Activated CD8-positive, alpha-beta T cell treated with anti-CD3 and anti-CD28 coated beads for 36 hours (primary cell): Measurements from ENCODE around the gene DOCK4. TPM values are rescaled to one million over a fixed set of nuclear protein-coding genes. Genes with fewer than 3 reads are reported as not detected.

ENCODE experiments used
- ATAC-seq: fragments of 200-7000 bp; cut with Tn5 transposase; one replicate; pipeline ENCODE4 v1.10.0; 2021; ENCODE audit warnings: mild to moderate bottlenecking, moderate library complexity
- CTCF ChIA-PET: fragments of 350-600 bp; sonication (Branson Sonifier 250); formaldehyde crosslinking; loops from one replicate; lab custom pipeline; 2021; ENCODE audit warnings: antibody characterized with exemption; lab: Charles Lee
- POLR2A ChIA-PET: fragments of 350-600 bp; sonication (Branson Sonifier 250); formaldehyde crosslinking; loops from one replicate; lab custom pipeline; 2021; ENCODE audit warnings: antibody characterized with exemption; lab: Charles Lee
- DNase-seq: peaks from one replicate; pipeline ENCODE4 v3.0.0-alpha.2; 2020
- H3K27ac Mint-ChIP-seq: one replicate; pipeline ENCODE4 v1.8.0; 2021; ENCODE audit warnings: mild to moderate bottlenecking, mixed read lengths
- H3K27me3 Mint-ChIP-seq: one replicate; pipeline ENCODE4 v1.8.0; 2021; ENCODE audit warnings: mixed read lengths
- H3K36me3 Mint-ChIP-seq: one replicate; pipeline ENCODE4 v1.8.0; 2021; ENCODE audit warnings: low read depth, mixed read lengths
- H3K4me1 Mint-ChIP-seq: one replicate; pipeline ENCODE4 v1.8.0; 2021; ENCODE audit warnings: low read depth, mixed read lengths
- H3K4me3 Mint-ChIP-seq: one replicate; pipeline ENCODE4 v1.8.0; 2021; ENCODE audit warnings: mild to moderate bottlenecking, moderate library complexity, mixed read lengths
- H3K9me3 Mint-ChIP-seq: one replicate; pipeline ENCODE4 v1.8.0; 2021; ENCODE audit warnings: mixed read lengths
- intact Hi-C: fragments of 100-400 bp; cut with micrococcal nuclease; formaldehyde crosslinking; loops from one replicate; pipeline ENCODE4 v1.10.0; 2022
- total RNA-seq, 2 experiments: library from RNA; stranded (reverse); gene quantifications; one replicate each; pipeline ENCODE4 v1.2.3, GENCODE V29; 2021
- TF ChIP-seq, protein P1 (sequence below): fragments of 200-600 bp; IDR thresholded peaks from one replicate; pipeline ENCODE4 v1.8.0; 2022; ENCODE audit warnings: antibody characterized with exemption, mild to moderate bottlenecking

Gene DOCK4
- total RNA-seq, 2 experiments from 2014 or later: 0.31 to 0.32 TPM

DNA sequence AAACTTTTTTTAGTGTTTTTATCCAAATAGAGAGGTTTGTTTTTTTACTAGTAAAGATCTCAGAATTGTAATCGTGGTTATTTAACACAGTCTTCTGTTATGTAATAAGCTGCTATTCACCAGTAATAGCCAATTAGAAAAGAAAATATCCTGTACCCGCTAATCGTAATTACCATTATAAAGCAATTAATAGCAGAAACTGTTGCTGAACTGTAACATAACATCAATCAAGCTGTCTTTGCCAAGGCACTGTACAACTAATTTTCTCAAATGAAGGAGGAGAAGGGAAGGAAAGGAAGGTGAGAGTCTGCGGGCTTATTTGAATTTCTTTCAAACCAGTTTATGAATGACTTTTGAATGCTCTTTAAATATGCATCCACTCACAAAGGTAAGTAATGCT is 9.6 kb upstream of the DOCK4 start:
- Mint-ChIP-seq H3K9me3 (no peaks in the 10 kb centered on the region), H3K4me3 (no peak overlapping the region), H3K36me3 (peaks cover 17% of the 10 kb centered on the region), H3K27me3 (no peaks in the 10 kb centered on the region), H3K27ac (no peak overlapping the region), H3K4me1 (peaks cover 44% of the 10 kb centered on the region)
- TF ChIP-seq, protein P1, sequence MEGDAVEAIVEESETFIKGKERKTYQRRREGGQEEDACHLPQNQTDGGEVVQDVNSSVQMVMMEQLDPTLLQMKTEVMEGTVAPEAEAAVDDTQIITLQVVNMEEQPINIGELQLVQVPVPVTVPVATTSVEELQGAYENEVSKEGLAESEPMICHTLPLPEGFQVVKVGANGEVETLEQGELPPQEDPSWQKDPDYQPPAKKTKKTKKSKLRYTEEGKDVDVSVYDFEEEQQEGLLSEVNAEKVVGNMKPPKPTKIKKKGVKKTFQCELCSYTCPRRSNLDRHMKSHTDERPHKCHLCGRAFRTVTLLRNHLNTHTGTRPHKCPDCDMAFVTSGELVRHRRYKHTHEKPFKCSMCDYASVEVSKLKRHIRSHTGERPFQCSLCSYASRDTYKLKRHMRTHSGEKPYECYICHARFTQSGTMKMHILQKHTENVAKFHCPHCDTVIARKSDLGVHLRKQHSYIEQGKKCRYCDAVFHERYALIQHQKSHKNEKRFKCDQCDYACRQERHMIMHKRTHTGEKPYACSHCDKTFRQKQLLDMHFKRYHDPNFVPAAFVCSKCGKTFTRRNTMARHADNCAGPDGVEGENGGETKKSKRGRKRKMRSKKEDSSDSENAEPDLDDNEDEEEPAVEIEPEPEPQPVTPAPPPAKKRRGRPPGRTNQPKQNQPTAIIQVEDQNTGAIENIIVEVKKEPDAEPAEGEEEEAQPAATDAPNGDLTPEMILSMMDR: no peak
- intact Hi-C loops: no loop called here
- ChIA-PET POLR2A (interaction anchor here (1.5 kb wide), 1 partner anchor 9 kb away, joined by 4 read pairs; the partner anchor contains the start of gene ZNF277), CTCF (no interaction called here)
- no peak for ATAC-seq
- DNase-seq: no peak

DNA sequence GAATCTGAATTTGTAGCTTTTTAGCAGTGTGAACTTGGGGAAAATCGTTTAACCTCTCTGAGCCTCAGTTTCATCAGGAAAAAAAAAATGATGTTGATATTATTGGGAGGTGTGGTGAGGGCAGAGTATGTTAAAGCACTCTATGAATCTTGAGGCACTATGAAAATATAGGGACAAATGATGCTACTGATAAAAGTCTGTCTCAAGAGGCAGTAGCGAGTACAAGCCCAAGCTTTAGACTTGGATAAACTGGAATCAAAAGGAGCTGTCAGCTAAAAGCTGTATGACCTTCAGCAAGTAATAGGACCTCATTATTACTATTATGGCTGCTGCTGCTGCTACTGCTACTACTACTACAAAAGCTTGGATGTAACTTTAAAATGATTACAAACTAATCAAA is 8.7 kb upstream of the DOCK4 start:
- ChIA-PET CTCF (interaction anchor here (1.1 kb wide), 1 partner anchor 335 kb away, joined by 3 read pairs; no protein-coding TSS in a partner anchor), POLR2A (interaction anchor here (1.5 kb wide), 1 partner anchor 8 kb away, joined by 4 read pairs; the partner anchor contains the start of gene ZNF277)
- no peaks in the 10 kb centered on the region for H3K27me3 Mint-ChIP-seq
- no peaks in the 10 kb centered on the region for H3K9me3 Mint-ChIP-seq
- H3K27ac Mint-ChIP-seq: no peak overlapping the region
- H3K4me3 Mint-ChIP-seq: no peak overlapping the region
- no peak for ATAC-seq
- TF ChIP-seq, protein P1: no peak
- intact Hi-C loops: no loop called here
- H3K4me1 Mint-ChIP-seq: peaks cover 44% of the 10 kb centered on the region
- no peak for DNase-seq
- H3K36me3 Mint-ChIP-seq: peaks cover 11% of the 10 kb centered on the region

DNA sequence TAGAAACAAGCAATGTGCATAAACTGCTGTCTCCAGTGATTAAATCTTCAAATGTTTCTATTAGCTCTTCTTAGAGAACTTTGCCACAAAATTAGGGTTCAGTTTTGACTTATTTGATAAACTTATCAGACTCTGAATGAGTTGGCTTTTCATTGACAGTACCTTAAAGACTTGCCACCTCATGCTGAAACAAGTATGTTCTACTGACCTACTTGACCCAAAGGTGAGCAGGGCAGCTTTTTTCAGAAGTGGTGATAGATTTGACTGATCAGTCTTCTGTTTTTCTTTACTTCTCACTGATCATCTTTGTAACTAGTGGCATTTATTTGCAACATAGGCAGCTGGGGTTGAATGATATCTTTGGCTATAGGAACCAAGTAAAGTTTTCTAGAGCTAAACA is 8.1 kb upstream of the DOCK4 start:
- POLR2A ChIA-PET: no interaction called here
- H3K4me1 Mint-ChIP-seq: peaks cover 44% of the 10 kb centered on the region
- intact Hi-C loops: no loop called here
- H3K27me3 Mint-ChIP-seq: no peaks in the 10 kb centered on the region
- no peak overlapping the region for H3K27ac Mint-ChIP-seq
- no peak for ATAC-seq
- TF ChIP-seq, protein P1: no peak
- no peaks in the 10 kb centered on the region for H3K9me3 Mint-ChIP-seq
- H3K4me3 Mint-ChIP-seq: no peak overlapping the region
- H3K36me3 Mint-ChIP-seq: peaks cover 11% of the 10 kb centered on the region
- CTCF ChIA-PET: interaction anchor here (1.1 kb wide), 1 partner anchor 336 kb away, joined by 3 read pairs; no protein-coding TSS in a partner anchor
- DNase-seq: no peak

DNA sequence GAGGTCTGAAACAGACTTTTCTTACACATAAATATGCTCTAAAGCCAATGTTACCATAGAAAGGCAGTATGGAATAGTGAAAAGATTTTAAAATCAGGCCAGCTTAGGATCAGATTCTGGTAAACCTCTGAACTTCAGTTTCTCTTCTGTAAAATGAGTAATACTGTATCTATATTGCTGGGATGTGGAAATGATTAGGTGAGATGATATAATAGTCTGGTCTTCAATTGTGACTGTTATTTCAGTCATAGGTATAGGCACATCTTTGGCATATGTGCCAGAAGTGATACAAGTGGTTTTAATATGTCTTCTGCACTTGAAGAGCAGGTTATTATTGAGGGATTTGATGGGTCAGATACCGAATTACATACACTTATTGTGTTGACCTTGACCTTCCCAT is 7.5 kb upstream of the DOCK4 start:
- POLR2A ChIA-PET: no interaction called here
- CTCF ChIA-PET: interaction anchor here (0.8 to 1.1 kb wide), 2 partner anchors 336 to 467 kb away, joined by 3 read pairs; no protein-coding TSS in a partner anchor
- no peaks in the 10 kb centered on the region for H3K27me3 Mint-ChIP-seq
- H3K27ac Mint-ChIP-seq: no peak overlapping the region
- ATAC-seq: no peak
- TF ChIP-seq, protein P1: no peak
- H3K4me1 Mint-ChIP-seq: peaks cover 47% of the 10 kb centered on the region
- H3K36me3 Mint-ChIP-seq: peaks cover 11% of the 10 kb centered on the region
- intact Hi-C loops: no loop called here
- no peaks in the 10 kb centered on the region for H3K9me3 Mint-ChIP-seq
- H3K4me3 Mint-ChIP-seq: no peak overlapping the region
- no peak for DNase-seq

DNA sequence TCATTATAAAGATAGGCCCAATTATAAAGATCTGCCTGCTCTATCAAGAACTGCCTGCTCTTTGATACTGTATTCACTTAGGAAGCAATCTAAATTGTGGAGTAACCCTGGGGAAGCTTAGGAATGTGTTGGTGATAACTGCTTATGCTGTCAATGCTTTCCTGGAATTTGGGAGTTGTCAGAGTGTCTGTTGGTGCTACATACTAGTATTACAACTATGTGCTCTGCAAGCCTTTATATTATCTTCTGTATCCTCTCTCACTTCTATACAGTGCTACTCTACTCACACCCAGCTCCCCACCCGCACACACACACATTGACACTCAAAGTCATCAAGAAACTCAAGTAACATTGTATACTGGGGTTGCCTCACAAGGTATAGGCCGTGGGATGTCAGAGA is 6.4 kb upstream of the DOCK4 start:
- no peaks in the 10 kb centered on the region for H3K27me3 Mint-ChIP-seq
- TF ChIP-seq, protein P1: no peak
- peaks cover 7% of the 10 kb centered on the region for H3K36me3 Mint-ChIP-seq
- no peak for ATAC-seq
- intact Hi-C loops: no loop called here
- H3K4me1 Mint-ChIP-seq: peaks cover 43% of the 10 kb centered on the region
- H3K4me3 Mint-ChIP-seq: no peak overlapping the region
- ChIA-PET POLR2A (no interaction called here), CTCF (no interaction called here)
- H3K9me3 Mint-ChIP-seq: no peaks in the 10 kb centered on the region
- H3K27ac Mint-ChIP-seq: no peak overlapping the region
- DNase-seq: no peak
